H1 (cell line): Measurements from ENCODE around the gene THTPA. TPM values are rescaled to one million over a fixed set of nuclear protein-coding genes. Genes with fewer than 3 reads are reported as not detected.
A peak's percentile ranks its signal among the peaks of the same experiment; 100 is the strongest.

Experiments
- CTCF ChIA-PET: fragments of 300-600 bp; sonication (Branson Sonifier 250); formaldehyde crosslinking; loops from one replicate; lab custom pipeline; 2021; ENCODE audit not compliant: partially characterized antibody; lab: Charles Lee
- POLR2A ChIA-PET: fragments of 300-600 bp; sonication (Branson Sonifier 250); formaldehyde crosslinking; loops from one replicate; lab custom pipeline; 2021; ENCODE audit warnings: inconsistent platforms; ENCODE audit not compliant: partially characterized antibody; lab: Charles Lee
- DNase-seq, 2 experiments: peaks; one replicate each; pipeline versions ENCODE4 v3.0.0 to v3.0.0-alpha.2; 2010 to 2022; ENCODE audit warnings: low spot score in 2 of 2, low read depth in 1 of 2, mixed read lengths in 1 of 2
- FAIRE-seq: peaks from 2 replicates; lab custom pipeline; 2011; peaks lifted over from hg19 to GRCh38; lab: Jason Lieb, UNC
- H2AFZ ChIP-seq: 2 replicates; pipeline ENCODE4 v1.8.1; 2012; ENCODE audit warnings: low read length, inconsistent platforms
- H2AK5ac ChIP-seq: 2 replicates; pipeline ENCODE4 v1.6.1; 2013; ENCODE audit warnings: low read depth, low read length
- H2BK120ac ChIP-seq: replicated peaks from 2 replicates; pipeline ENCODE3; 2013; ENCODE audit warnings: low read depth, low read length, inconsistent platforms
- H2BK12ac ChIP-seq: 2 replicates; pipeline ENCODE4 v1.6.1; 2013; ENCODE audit warnings: low read depth, low read length
- H2BK15ac ChIP-seq: 2 replicates; pipeline ENCODE4 v1.6.1; 2013; ENCODE audit warnings: low read length
- H2BK20ac ChIP-seq: 2 replicates; pipeline ENCODE4 v1.6.1; 2013; ENCODE audit warnings: low read length
- H2BK5ac ChIP-seq: 2 replicates; pipeline ENCODE4 v1.6.1; 2013; ENCODE audit warnings: low read depth, low read length
- H3K14ac ChIP-seq: 2 replicates; pipeline ENCODE4 v1.6.1; 2013; ENCODE audit warnings: inconsistent platforms; ENCODE audit not compliant: insufficient read length
- H3K18ac ChIP-seq: 2 replicates; pipeline ENCODE4 v1.6.1; 2013; ENCODE audit warnings: low read length; ENCODE audit errors: extremely low read depth
- H3K23ac ChIP-seq: 2 replicates; pipeline ENCODE4 v1.6.1; 2013; ENCODE audit warnings: inconsistent platforms; ENCODE audit not compliant: insufficient read length
- H3K23me2 ChIP-seq: 2 replicates; pipeline ENCODE4 v1.6.1; 2013; ENCODE audit warnings: low read depth, low read length
- H3K27ac ChIP-seq: 2 replicates; pipeline ENCODE4 v1.6.1; 2011; ENCODE audit warnings: low read depth, low read length, inconsistent platforms
- H3K27me3 ChIP-seq, 4 experiments: replicated peaks in 1 of 4; 1 replicate in 1 of 4; 2 replicates in 3 of 4; pipeline versions ENCODE4 v1.6.1 to v1.8.1; 2011 to 2013; ENCODE audit warnings: low read length in 3 of 4, mild to moderate bottlenecking in 3 of 4, inconsistent platforms in 2 of 4, mixed read lengths in 2 of 4, moderate library complexity in 1 of 4; ENCODE audit not compliant: control insufficient read depth in 3 of 4, insufficient read depth in 3 of 4; ENCODE audit errors: extremely low read depth in 1 of 4
- H3K36me3 ChIP-seq, 4 experiments: 2 replicates each; pipeline versions ENCODE4 v1.6.1 to v1.8.1; 2011 to 2013; ENCODE audit warnings: mild to moderate bottlenecking in 4 of 4, low read length in 3 of 4, moderate library complexity in 2 of 4, control low read depth in 1 of 4, inconsistent platforms in 1 of 4; ENCODE audit not compliant: insufficient read depth in 4 of 4, control insufficient read depth in 2 of 4
- H3K4ac ChIP-seq: replicated peaks from 2 replicates; pipeline ENCODE3; 2013; ENCODE audit warnings: low read length, low read depth, mixed read lengths, inconsistent platforms; ENCODE audit not compliant: insufficient read length
- H3K4me1 ChIP-seq, 4 experiments: replicated peaks in 1 of 4; 1 replicate in 1 of 4; 2 replicates in 3 of 4; pipeline versions ENCODE4 v1.6.1 to v1.8.1; 2011 to 2013; ENCODE audit warnings: low read length in 3 of 4, inconsistent platforms in 2 of 4, mixed read lengths in 1 of 4; ENCODE audit not compliant: insufficient read depth in 4 of 4, control insufficient read depth in 3 of 4
- H3K4me2 ChIP-seq, 2 experiments: 2 replicates each; pipeline versions ENCODE4 v1.6.1 to v1.8.1; 2011 to 2013; ENCODE audit warnings: low read depth in 2 of 2, low read length in 2 of 2, control low read depth in 1 of 2, inconsistent platforms in 1 of 2, mild to moderate bottlenecking in 1 of 2; ENCODE audit not compliant: insufficient read depth in 1 of 2
- H3K4me3 ChIP-seq, 4 experiments: fragments of 200-600, 300-600 bp in 1 of 4; sonication (generic), shearing (Covaris generic), sonication (Bioruptor Twin) in 1 of 4; 2 replicates each; pipeline versions ENCODE4 v1.5.1 to v1.8.1; 2011 to 2016; ENCODE audit warnings: low read length in 4 of 4, low read depth in 3 of 4, control low read depth in 2 of 4, inconsistent platforms in 2 of 4, mild to moderate bottlenecking in 2 of 4, mixed read lengths in 1 of 4, moderate library complexity in 1 of 4; ENCODE audit not compliant: insufficient read depth in 2 of 4; ENCODE audit errors: extremely low read depth in 1 of 4
- H3K56ac ChIP-seq: replicated peaks from 2 replicates; pipeline ENCODE3; 2013; ENCODE audit warnings: low read depth, mild to moderate bottlenecking, mixed read lengths, low read length, inconsistent platforms; ENCODE audit not compliant: insufficient read length
- H3K79me1 ChIP-seq: 2 replicates; pipeline ENCODE4 v1.6.1; 2013; ENCODE audit warnings: low read depth, low read length, control low read depth
- H3K79me2 ChIP-seq, 2 experiments: 2 replicates each; pipeline versions ENCODE4 v1.6.1 to v1.8.1; 2012 to 2013; ENCODE audit warnings: low read length in 2 of 2, mild to moderate bottlenecking in 2 of 2, inconsistent platforms in 1 of 2; ENCODE audit not compliant: insufficient read depth in 2 of 2, control insufficient read depth in 1 of 2
- H3K9ac ChIP-seq, 4 experiments: replicated peaks in 1 of 4; 1 replicate in 1 of 4; 2 replicates in 3 of 4; pipeline versions ENCODE4 v1.6.1 to v1.8.1; 2011 to 2013; ENCODE audit warnings: low read depth in 3 of 4, low read length in 3 of 4, control low read depth in 2 of 4, mild to moderate bottlenecking in 2 of 4, moderate library complexity in 2 of 4, inconsistent platforms in 1 of 4; ENCODE audit errors: extremely low read depth in 1 of 4
- H3K9me3 ChIP-seq, 2 experiments: 2 replicates each; pipeline versions ENCODE4 v1.6.1 to v1.8.1; 2012 to 2013; ENCODE audit warnings: mild to moderate bottlenecking in 2 of 2, moderate library complexity in 2 of 2, control low read depth in 1 of 2, inconsistent platforms in 1 of 2, low read depth in 1 of 2, low read length in 1 of 2, mixed read lengths in 1 of 2; ENCODE audit not compliant: insufficient read depth in 2 of 2
- H4K20me1 ChIP-seq, 2 experiments: replicated peaks in 1 of 2; 2 replicates each; pipeline versions ENCODE3 to v1.8.1; 2011 to 2013; ENCODE audit warnings: inconsistent platforms in 2 of 2, low read length in 2 of 2, mild to moderate bottlenecking in 1 of 2; ENCODE audit not compliant: insufficient read depth in 2 of 2, control insufficient read depth in 1 of 2
- H4K5ac ChIP-seq: 2 replicates; pipeline ENCODE4 v1.6.1; 2013; ENCODE audit warnings: low read length, low read depth, mixed read lengths, inconsistent platforms; ENCODE audit not compliant: insufficient read length
- H4K8ac ChIP-seq: 2 replicates; pipeline ENCODE4 v1.8.0; 2013; ENCODE audit warnings: mild to moderate bottlenecking, moderate library complexity, low read length, inconsistent platforms; ENCODE audit not compliant: insufficient read depth; ENCODE audit errors: extremely low read depth
- H4K91ac ChIP-seq: replicated peaks from 2 replicates; pipeline ENCODE3; 2013; ENCODE audit warnings: low read length, mixed read lengths, inconsistent platforms; ENCODE audit not compliant: insufficient read length
- CHD2 ChIP-seq: IDR thresholded peaks from 2 replicates; pipeline ENCODE4 v1.6.1; 2012; ENCODE audit warnings: low read length, improper control_type of control experiment
- EGR1 ChIP-seq: IDR thresholded peaks from 2 replicates; pipeline ENCODE4 v1.6.1; 2011; ENCODE audit warnings: low read depth, low read length, borderline replicate concordance
- JUND ChIP-seq: IDR thresholded peaks from 2 replicates; pipeline ENCODE4 v1.6.1; 2011; ENCODE audit warnings: mild to moderate bottlenecking, improper control_type of control experiment, low read length
- POLR2AphosphoS5 ChIP-seq: IDR thresholded peaks from 2 replicates; pipeline ENCODE4 v1.6.1; 2011; ENCODE audit warnings: low read depth, low read length
- SIX5 ChIP-seq: IDR thresholded peaks from 2 replicates; pipeline ENCODE4 v1.6.1; 2011; ENCODE audit warnings: mild to moderate bottlenecking, low read depth, low read length
- SP1 ChIP-seq: IDR thresholded peaks from 2 replicates; pipeline ENCODE4 v1.6.1; 2011; ENCODE audit warnings: low read depth, low read length
- SRF ChIP-seq: IDR thresholded peaks from 2 replicates; pipeline ENCODE4 v1.6.1; 2011; ENCODE audit warnings: mild to moderate bottlenecking, low read depth, low read length, moderate library complexity
- TAF1 ChIP-seq: IDR thresholded peaks from 2 replicates; pipeline ENCODE4 v1.6.1; 2011; ENCODE audit warnings: mild to moderate bottlenecking, low read depth, low read length
- TBP ChIP-seq: IDR thresholded peaks from 2 replicates; pipeline ENCODE4 v1.6.1; 2011; ENCODE audit warnings: low read depth, low read length, improper control_type of control experiment
- YY1 ChIP-seq: IDR thresholded peaks from 2 replicates; pipeline ENCODE4 v1.6.1; 2011; ENCODE audit warnings: low read depth, mild to moderate bottlenecking, low read length
- WGBS, 2 experiments: shearing (Covaris generic) in 1 of 2; methylation state at CpG; one replicate each; pipeline versions ENCODE4 v1.1.6 to v1.1.7; 2013 to 2015; ENCODE audit warnings: low lambda C conversion rate in 2 of 2, mixed read lengths in 2 of 2, inconsistent platforms in 1 of 2, low coverage in 1 of 2, missing lambda C conversion rate in 1 of 2; ENCODE audit not compliant: insufficient replicate concordance in 2 of 2, insufficient coverage in 1 of 2, insufficient read length in 1 of 2; ENCODE audit errors: extremely low coverage in 1 of 2, missing lambda C conversion rate in 1 of 2; 5-methylcytosine and 5-hydroxymethylcytosine counted together
- polyA plus RNA-seq, 7 experiments: library from polyadenylated mRNA; depleted of rRNA in 3 of 7; stranded (reverse) in 5 of 7; unstranded in 2 of 7; fragments of >200 nt in 5 of 7; fragments of 200-250 nt in 2 of 7; gene quantifications; 1 replicate in 5 of 7; 2 replicates in 1 of 7; 4 replicates in 1 of 7; pipeline versions ENCODE4 v1.2.1 to v1.2.3, GENCODE V29; 2011 to 2013; ENCODE audit warnings: missing spikeins in 2 of 7, mixed read lengths in 2 of 7
- total RNA-seq: library from RNA; stranded (reverse); fragmentation: NEBNext Ultra II Directional; extraction: Animal tissue kit (Norgen Biotek cat#: 25700); gene quantifications from 2 replicates; pipeline ENCODE4 v1.2.1, GENCODE V29; 2021
- TF ChIP-seq, protein P1 (sequence below), 3 experiments: IDR thresholded peaks; 1 replicate in 2 of 3; 2 replicates in 1 of 3; pipeline versions ENCODE4 v1.5.1 to v1.6.1; 2011; ENCODE audit warnings: low read length in 3 of 3, mild to moderate bottlenecking in 3 of 3, inconsistent platforms in 2 of 3, low read depth in 1 of 3, moderate library complexity in 1 of 3; ENCODE audit not compliant: insufficient read depth in 1 of 3; ENCODE audit errors: control extremely low read depth in 1 of 3

Gene THTPA
- total and polyA plus RNA-seq, 2 of the 8 experiments (the other 6 are each of a cell fraction or from before 2014, with no cell fraction given): 16.6 to 19.0 TPM

DNA sequence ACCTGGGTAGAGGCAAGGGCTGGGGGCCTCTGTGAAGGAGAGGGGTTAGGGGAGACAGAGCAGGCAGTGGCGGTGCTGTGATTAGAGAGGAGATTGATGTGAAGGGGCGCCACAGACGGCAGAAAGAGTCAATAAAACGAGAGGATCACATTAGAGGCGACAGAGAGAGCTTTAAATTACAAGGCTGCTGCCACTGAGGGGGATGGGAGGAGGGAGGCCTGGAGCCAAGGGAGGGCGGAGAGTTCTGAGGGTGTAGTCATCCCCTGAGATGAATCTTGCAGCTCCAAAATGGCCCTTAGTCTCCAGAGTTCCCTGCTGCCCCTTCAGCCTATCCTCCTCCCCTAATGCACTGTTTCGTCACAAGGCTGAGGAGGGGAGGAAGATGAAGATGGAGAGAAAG, 17.3 kb upstream of the THTPA start:
- H3K4me2 ChIP-seq: peak overlapping the region; percentile 96 to 99
- no peak for TF ChIP-seq EGR1
- TF ChIP-seq YY1: peak; percentile 78
- no peak; the same call in 1 of the 2 replicates for TF ChIP-seq JUND
- peak; percentile 50; the same call in 1 of the 2 replicates for TF ChIP-seq TAF1
- peak; percentile 39; the same call in 1 of the 2 replicates for TF ChIP-seq TBP
- TF ChIP-seq SIX5: no peak
- 0 out of 2 replicates have a peak, but pooled peaks have one; percentile 41 for TF ChIP-seq SP1
- 0 out of 2 replicates have a peak, but pooled peaks have one; percentile 19 for TF ChIP-seq CHD2
- peak; percentile 65; the same call in 1 of the 2 replicates for TF ChIP-seq POLR2AphosphoS5
- TF ChIP-seq, protein P1, sequence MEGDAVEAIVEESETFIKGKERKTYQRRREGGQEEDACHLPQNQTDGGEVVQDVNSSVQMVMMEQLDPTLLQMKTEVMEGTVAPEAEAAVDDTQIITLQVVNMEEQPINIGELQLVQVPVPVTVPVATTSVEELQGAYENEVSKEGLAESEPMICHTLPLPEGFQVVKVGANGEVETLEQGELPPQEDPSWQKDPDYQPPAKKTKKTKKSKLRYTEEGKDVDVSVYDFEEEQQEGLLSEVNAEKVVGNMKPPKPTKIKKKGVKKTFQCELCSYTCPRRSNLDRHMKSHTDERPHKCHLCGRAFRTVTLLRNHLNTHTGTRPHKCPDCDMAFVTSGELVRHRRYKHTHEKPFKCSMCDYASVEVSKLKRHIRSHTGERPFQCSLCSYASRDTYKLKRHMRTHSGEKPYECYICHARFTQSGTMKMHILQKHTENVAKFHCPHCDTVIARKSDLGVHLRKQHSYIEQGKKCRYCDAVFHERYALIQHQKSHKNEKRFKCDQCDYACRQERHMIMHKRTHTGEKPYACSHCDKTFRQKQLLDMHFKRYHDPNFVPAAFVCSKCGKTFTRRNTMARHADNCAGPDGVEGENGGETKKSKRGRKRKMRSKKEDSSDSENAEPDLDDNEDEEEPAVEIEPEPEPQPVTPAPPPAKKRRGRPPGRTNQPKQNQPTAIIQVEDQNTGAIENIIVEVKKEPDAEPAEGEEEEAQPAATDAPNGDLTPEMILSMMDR (IDR thresholded peaks at IDR 0.05; ENCODE audit: control extremely low read depth in 1 of 3, insufficient read depth in 1 of 3, low read depth in 1 of 3, low read length in 3 of 3): no peak
- TF ChIP-seq SRF: no peak

More for the DNA sequence above, 17.3 kb upstream of the THTPA start:
- H3K27ac ChIP-seq: peak overlapping the region; percentile 97
- peak overlapping the region; percentile 77 for H2BK12ac ChIP-seq
- peak overlapping the region; percentile 86 for H4K91ac ChIP-seq
- H2AK5ac ChIP-seq: peak overlapping the region; percentile 66
- H3K23me2 ChIP-seq: peaks cover 17% of the 10 kb centered on the region
- WGBS, 2 experiments: 4% methylated on average over 7 of the region's 7 CpGs; no CpG with 5 or more reads in 1 of the 2 experiments
- peak overlapping the region; percentile 69 for H3K56ac ChIP-seq
- H3K4ac ChIP-seq: peak overlapping the region; percentile 93
- DNase-seq: peak in 1 of 2 experiments; percentile 65
- peaks cover 4 to 23% (median 4%) of the 10 kb centered on the region in 4 experiments; a peak in 4 of 8 replicates for H3K36me3 ChIP-seq
- H3K79me2 ChIP-seq: peaks cover 3 to 33% of the 10 kb centered on the region in 2 experiments; a peak in 2 of 4 replicates
- peak overlapping the region; percentile 10 for H3K14ac ChIP-seq
- no peak overlapping the region for H2AFZ ChIP-seq
- POLR2A ChIA-PET: interaction anchor here (0.7 to 52.7 kb wide), 10 partner anchors 9 to 567 kb away, joined by 3 to 1523 read pairs (median 4); partner anchors contain the start of genes AP1G2, NGDN, THTPA and ZFHX2
- H4K8ac ChIP-seq: peak overlapping the region; percentile 90; the same call in 1 of the 2 replicates
- CTCF ChIA-PET: interaction anchor here (1.3 to 70.5 kb wide), 8 partner anchors 11 to 193 kb away, joined by 4 to 2092 read pairs (median 27); partner anchors contain the start of genes AP1G2, NGDN, THTPA and ZFHX2
- FAIRE-seq: peak; percentile 69
- H3K27me3 ChIP-seq: no peaks in the 10 kb centered on the region
- no peaks in the 10 kb centered on the region for H4K20me1 ChIP-seq
- peak overlapping the region; percentile 94 for H4K5ac ChIP-seq
- peak overlapping the region in 3 of 4 experiments; percentile 92 to 94 (median 93); a peak in 6 of 7 replicates for H3K9ac ChIP-seq
- peak overlapping the region; percentile 53 to 72 (median 62) for H3K4me3 ChIP-seq
- H2BK120ac ChIP-seq: peak overlapping the region; percentile 82
- H3K9me3 ChIP-seq: no peaks in the 10 kb centered on the region
- peak overlapping the region; percentile 93; the same call in 1 of the 2 replicates for H2BK20ac ChIP-seq
- H3K23ac ChIP-seq: no peak overlapping the region
- peak overlapping the region; percentile 96 for H2BK5ac ChIP-seq
- H3K4me1 ChIP-seq: peaks cover 7 to 22% (median 15%) of the 10 kb centered on the region in 4 experiments
- H3K18ac ChIP-seq: peak overlapping the region; percentile 97
- H3K79me1 ChIP-seq: peaks cover 6% of the 10 kb centered on the region
- H2BK15ac ChIP-seq: peak overlapping the region; percentile 1; the same call in 1 of the 2 replicates
